NT2/D1 (cell line): ENCODE results near the gene VMAC.

Experiments used
- DNase-seq: peaks from one replicate; pipeline ENCODE4 v3.0.0-alpha.2; 2011; ENCODE audit warnings: low read depth, low spot score
- H3K27me3 ChIP-seq: 2 replicates; pipeline ENCODE4 v1.6.0; 2011; ENCODE audit warnings: mild to moderate bottlenecking; ENCODE audit not compliant: insufficient read length, insufficient read depth
- H3K36me3 ChIP-seq: 2 replicates; pipeline ENCODE4 v1.6.1; 2011; ENCODE audit warnings: mild to moderate bottlenecking, low read length, mixed read lengths; ENCODE audit not compliant: insufficient read depth, insufficient read length
- H3K4me1 ChIP-seq: 2 replicates; pipeline ENCODE4 v1.5.1; 2011; ENCODE audit not compliant: insufficient read depth, insufficient read length
- H3K4me3 ChIP-seq: 2 replicates; pipeline ENCODE4 v1.5.1; 2011; ENCODE audit warnings: low read depth; ENCODE audit not compliant: insufficient read length
- H3K9ac ChIP-seq: 2 replicates; pipeline ENCODE4 v1.6.0; 2011; ENCODE audit warnings: low read depth; ENCODE audit not compliant: insufficient read length
- H3K9me3 ChIP-seq: 2 replicates; pipeline ENCODE4 v1.5.1; 2011; ENCODE audit warnings: mild to moderate bottlenecking, low read length; ENCODE audit not compliant: insufficient read depth
- SUZ12 ChIP-seq: IDR thresholded peaks from 2 replicates; pipeline ENCODE4 v1.6.1; 2011; ENCODE audit not compliant: insufficient read length, insufficient read depth; ENCODE audit errors: extremely low read depth
- YY1 ChIP-seq: IDR thresholded peaks from 2 replicates; pipeline ENCODE4 v1.6.1; 2011; ENCODE audit not compliant: insufficient read length, insufficient read depth
- ZNF274 ChIP-seq: IDR thresholded peaks from 2 replicates; pipeline ENCODE4 v1.6.1; 2011; ENCODE audit warnings: mild to moderate bottlenecking, low read depth, low read length

The VMAC gene

GRCh38 chr19:5933391-5934068 is 28.9 kb downstream of the VMAC start:
- Histone ChIP-seq H3K4me3 (no peak overlapping the region), H3K9me3 (no peaks in the 10 kb centered on the region), H3K27me3 (no peaks in the 10 kb centered on the region), H3K36me3 (peaks cover 90% of the 10 kb centered on the region), H3K9ac (peak overlapping the region; percentile 9), H3K4me1 (peaks cover 18% of the 10 kb centered on the region)
- DNase-seq = no peak
- no peak for TF ChIP-seq YY1
- TF ChIP-seq ZNF274 = no peak
- no peak for TF ChIP-seq SUZ12

GRCh38 chr19:5934069-5934401 is 29.4 kb downstream of the VMAC start:
- no peaks in the 10 kb centered on the region for H3K27me3 ChIP-seq
- H3K9me3 ChIP-seq = no peaks in the 10 kb centered on the region
- no peak overlapping the region for H3K4me3 ChIP-seq
- DNase-seq = no peak
- H3K36me3 ChIP-seq = peaks cover 88% of the 10 kb centered on the region
- H3K4me1 ChIP-seq = peaks cover 18% of the 10 kb centered on the region
- H3K9ac ChIP-seq = no peak overlapping the region
- no peak for TF ChIP-seq YY1
- TF ChIP-seq ZNF274 = no peak
- TF ChIP-seq SUZ12 = no peak

GRCh38 chr19:5934774-5935472 is 30.3 kb downstream of the VMAC start:
- H3K4me3 ChIP-seq = no peak overlapping the region
- no peak for DNase-seq

GRCh38 chr19:5935473-5936291 is 31.0 kb downstream of the VMAC start:
- H3K4me1 ChIP-seq = peaks cover 12% of the 10 kb centered on the region
- DNase-seq = no peak
- H3K4me3 ChIP-seq = no peak overlapping the region
- H3K9me3 ChIP-seq = no peaks in the 10 kb centered on the region
- H3K27me3 ChIP-seq = no peaks in the 10 kb centered on the region
- no peak for TF ChIP-seq YY1
- no peak for TF ChIP-seq SUZ12
- TF ChIP-seq ZNF274 = no peak
- H3K9ac ChIP-seq = no peak overlapping the region
- peaks cover 88% of the 10 kb centered on the region for H3K36me3 ChIP-seq

More at GRCh38 chr19:5934774-5935472, 30.3 kb downstream of the VMAC start:
- no peak overlapping the region for H3K9ac ChIP-seq
- peaks cover 13% of the 10 kb centered on the region for H3K4me1 ChIP-seq
- H3K27me3 ChIP-seq = no peaks in the 10 kb centered on the region
- no peak for TF ChIP-seq SUZ12
- no peak for TF ChIP-seq ZNF274
- no peak for TF ChIP-seq YY1
- no peaks in the 10 kb centered on the region for H3K9me3 ChIP-seq
- H3K36me3 ChIP-seq = peaks cover 88% of the 10 kb centered on the region

GRCh38 chr19:5936292-5936592 is 31.6 kb downstream of the VMAC start:
- Histone ChIP-seq H3K4me1 (peaks cover 10% of the 10 kb centered on the region), H3K36me3 (peaks cover 88% of the 10 kb centered on the region), H3K27me3 (no peaks in the 10 kb centered on the region), H3K9ac (no peak overlapping the region), H3K4me3 (no peak overlapping the region), H3K9me3 (no peaks in the 10 kb centered on the region)
- TF ChIP-seq ZNF274 = no peak
- DNase-seq = no peak

GRCh38 chr19:5937550-5937949 is 32.9 kb downstream of the VMAC start:
- H3K4me3 ChIP-seq = no peak overlapping the region
- H3K9me3 ChIP-seq = no peaks in the 10 kb centered on the region
- H3K4me1 ChIP-seq = peaks cover 10% of the 10 kb centered on the region
- H3K9ac ChIP-seq = no peak overlapping the region
- no peaks in the 10 kb centered on the region for H3K27me3 ChIP-seq
- DNase-seq = no peak
- peaks cover 87% of the 10 kb centered on the region for H3K36me3 ChIP-seq
- TF ChIP-seq YY1 = no peak

- no peaks in the 10 kb centered on the region for H3K9me3 ChIP-seq
- H3K9ac ChIP-seq = no peak overlapping the region
- H3K4me1 ChIP-seq = peaks cover 17% of the 10 kb centered on the region
- H3K4me3 ChIP-seq = no peak overlapping the region
- H3K36me3 ChIP-seq = peaks cover 76% of the 10 kb centered on the region
- no peak for TF ChIP-seq ZNF274
- TF ChIP-seq YY1 = no peak
- TF ChIP-seq SUZ12 = no peak
- no peak for DNase-seq
- no peaks in the 10 kb centered on the region for H3K27me3 ChIP-seq
Measured at GRCh38 chr19:5940260-5941208, 35.9 kb downstream of the VMAC start.
